ENCODE measurements around the gene SPATA13.

The SPATA13 gene

DNA sequence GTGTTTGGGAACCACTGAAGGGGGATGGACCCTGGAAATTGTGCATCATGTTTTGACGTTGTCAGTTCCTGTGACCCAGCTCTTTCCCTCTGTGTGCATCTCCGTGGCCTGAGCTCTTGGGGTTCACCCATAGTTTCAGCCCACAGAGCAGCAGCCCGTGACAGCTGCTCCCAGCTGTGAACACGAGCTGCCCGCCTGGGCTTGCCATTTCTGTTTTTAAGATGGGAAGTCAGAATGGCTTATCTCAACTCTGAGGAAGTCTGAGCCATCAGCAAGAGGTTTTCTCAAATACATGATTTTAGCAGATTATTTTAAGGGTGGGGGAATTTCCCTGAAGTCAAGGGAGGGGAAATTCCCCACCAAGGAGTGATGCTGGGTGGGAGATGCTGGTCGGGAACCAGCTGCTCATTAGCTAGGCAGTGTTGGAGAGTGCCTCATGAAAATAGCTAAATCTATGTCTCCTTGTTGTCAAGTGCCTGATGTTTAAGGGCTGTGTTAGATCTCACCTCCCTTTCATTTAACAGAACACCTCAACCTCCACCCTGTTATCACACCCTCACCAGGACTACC lies 114.0 kb downstream of the SPATA13 start:
- Histone ChIP-seq H2AFZ (ENCODE audit: low read depth) (no peak overlapping the region), H3K27me3 (ENCODE audit: insufficient read depth, low read depth) (no peaks in the 10 kb centered on the region), H3K36me3 (ENCODE audit: insufficient read depth) (no peaks in the 10 kb centered on the region), H3K4me1 (ENCODE audit: low read depth, poor library complexity, severe bottlenecking) (peaks cover 30% of the 10 kb centered on the region), H4K20me1 (ENCODE audit: insufficient read depth) (no peaks in the 10 kb centered on the region), H3K9ac (no peak overlapping the region), H3K27ac (no peak overlapping the region), H3K79me2 (ENCODE audit: insufficient read depth, low read depth) (no peaks in the 10 kb centered on the region), H3K4me3 (IDR thresholded peaks at IDR 0.05; ENCODE audit: insufficient read depth, low read depth, low read length) (no peak overlapping the region), H3K4me2 (peak overlapping the region; percentile 29; the same call in 1 of the 2 replicates)
- no peak for TF ChIP-seq CTCF (conservative IDR thresholded peaks at IDR 0.05; ENCODE audit: low read depth, low read length)

DNA sequence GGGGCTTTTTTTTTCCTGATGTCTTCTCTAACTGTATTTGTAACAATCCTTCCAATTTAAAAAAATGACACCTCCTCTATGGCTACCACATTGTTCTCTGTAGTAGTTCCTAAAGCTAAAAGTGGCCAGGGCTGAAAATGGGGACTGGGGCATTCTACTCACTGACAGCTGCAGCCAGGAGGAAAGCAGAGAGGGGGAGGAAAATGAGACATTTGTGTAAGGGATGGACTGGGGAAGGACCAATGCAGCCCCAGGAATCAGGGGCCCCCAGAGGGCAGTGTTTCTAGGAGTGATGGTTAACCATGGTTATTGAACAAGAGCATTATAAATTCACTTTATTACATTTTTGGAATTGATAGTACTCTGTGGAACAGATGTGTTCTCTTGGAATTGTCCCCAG lies 114.5 kb downstream of the SPATA13 start:
- H2AFZ ChIP-seq (ENCODE audit: low read depth), result no peak overlapping the region
- TF ChIP-seq CTCF (conservative IDR thresholded peaks at IDR 0.05; ENCODE audit: low read depth, low read length), result no peak
- H3K4me1 ChIP-seq (ENCODE audit: low read depth, poor library complexity, severe bottlenecking), result peaks cover 26% of the 10 kb centered on the region
- peak overlapping the region; percentile 29; the same call in 1 of the 2 replicates for H3K4me2 ChIP-seq
- no peak overlapping the region for H3K27ac ChIP-seq
- H3K79me2 ChIP-seq (ENCODE audit: insufficient read depth, low read depth), result no peaks in the 10 kb centered on the region
- no peaks in the 10 kb centered on the region for H3K36me3 ChIP-seq (ENCODE audit: insufficient read depth)
- no peak overlapping the region for H3K9ac ChIP-seq
- H4K20me1 ChIP-seq (ENCODE audit: insufficient read depth), result no peaks in the 10 kb centered on the region
- no peaks in the 10 kb centered on the region for H3K27me3 ChIP-seq (ENCODE audit: insufficient read depth, low read depth)
- H3K4me3 ChIP-seq (IDR thresholded peaks at IDR 0.05; ENCODE audit: insufficient read depth, low read depth, low read length), result no peak overlapping the region

GRCh38 chr13:24276306-24276705 lies 115.8 kb downstream of the SPATA13 start:
- Histone ChIP-seq H3K36me3 (ENCODE audit: insufficient read depth) (no peaks in the 10 kb centered on the region), H3K4me3 (IDR thresholded peaks at IDR 0.05; ENCODE audit: insufficient read depth, low read depth, low read length) (no peak overlapping the region), H3K27me3 (ENCODE audit: insufficient read depth, low read depth) (no peaks in the 10 kb centered on the region), H3K27ac (no peak overlapping the region), H3K9ac (no peak overlapping the region), H3K4me2 (no peak overlapping the region), H4K20me1 (ENCODE audit: insufficient read depth) (no peaks in the 10 kb centered on the region), H3K79me2 (ENCODE audit: insufficient read depth, low read depth) (no peaks in the 10 kb centered on the region), H2AFZ (ENCODE audit: low read depth) (no peak overlapping the region), H3K4me1 (ENCODE audit: low read depth, poor library complexity, severe bottlenecking) (peaks cover 21% of the 10 kb centered on the region)
- TF ChIP-seq CTCF (conservative IDR thresholded peaks at IDR 0.05; ENCODE audit: low read depth, low read length), result no peak

DNA sequence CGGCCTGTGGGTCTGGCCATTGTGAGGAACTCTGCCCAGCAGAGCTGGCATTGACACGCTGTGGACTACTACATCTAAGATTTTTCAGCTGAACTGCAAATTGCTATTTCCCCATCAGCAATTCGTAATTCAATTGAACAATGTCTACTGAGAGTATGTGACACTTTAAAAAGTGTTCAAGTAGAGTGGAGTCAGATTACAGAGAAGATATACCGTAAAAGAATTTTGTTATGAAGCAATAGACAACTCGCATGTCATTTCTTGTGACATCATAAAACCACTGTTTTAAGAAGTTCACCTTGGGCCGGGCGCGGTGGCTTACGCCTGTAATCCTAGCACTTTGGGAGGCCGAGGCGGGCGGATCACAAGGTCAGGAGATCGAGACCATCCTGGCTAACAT lies 116.3 kb downstream of the SPATA13 start:
- Histone ChIP-seq H3K27me3 (ENCODE audit: insufficient read depth, low read depth) (no peaks in the 10 kb centered on the region), H3K36me3 (ENCODE audit: insufficient read depth) (no peaks in the 10 kb centered on the region), H3K79me2 (ENCODE audit: insufficient read depth, low read depth) (no peaks in the 10 kb centered on the region), H2AFZ (ENCODE audit: low read depth) (no peak overlapping the region), H3K9ac (no peak overlapping the region), H3K4me1 (ENCODE audit: low read depth, poor library complexity, severe bottlenecking) (peaks cover 16% of the 10 kb centered on the region), H4K20me1 (ENCODE audit: insufficient read depth) (no peaks in the 10 kb centered on the region), H3K4me2 (no peak overlapping the region), H3K27ac (no peak overlapping the region), H3K4me3 (IDR thresholded peaks at IDR 0.05; ENCODE audit: insufficient read depth, low read depth, low read length) (no peak overlapping the region)
- TF ChIP-seq CTCF (conservative IDR thresholded peaks at IDR 0.05; ENCODE audit: low read depth, low read length), result no peak

Data from KMS-11 (cell line).